ENCODE results near the gene CCDC170.

DNA sequence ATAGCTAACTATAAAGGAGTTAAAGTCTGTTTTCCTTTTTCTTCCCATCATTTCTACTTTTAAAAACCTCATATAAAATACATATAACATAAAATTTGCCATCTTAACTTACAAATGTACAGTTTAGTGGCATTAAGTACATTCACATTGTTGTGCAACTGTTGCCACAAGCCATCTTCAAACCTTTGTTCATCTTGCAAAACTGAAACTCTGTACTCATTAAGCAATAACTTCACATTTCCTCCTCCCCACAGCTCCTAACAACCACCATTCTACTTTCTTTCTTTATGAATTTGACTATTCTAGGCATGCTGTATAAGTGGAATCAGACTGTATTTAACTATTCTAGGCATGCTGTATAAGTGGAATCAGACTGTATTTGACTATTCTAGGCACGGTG, 4.5 kb downstream of the CCDC170 start:
- TF ChIP-seq, protein P1, sequence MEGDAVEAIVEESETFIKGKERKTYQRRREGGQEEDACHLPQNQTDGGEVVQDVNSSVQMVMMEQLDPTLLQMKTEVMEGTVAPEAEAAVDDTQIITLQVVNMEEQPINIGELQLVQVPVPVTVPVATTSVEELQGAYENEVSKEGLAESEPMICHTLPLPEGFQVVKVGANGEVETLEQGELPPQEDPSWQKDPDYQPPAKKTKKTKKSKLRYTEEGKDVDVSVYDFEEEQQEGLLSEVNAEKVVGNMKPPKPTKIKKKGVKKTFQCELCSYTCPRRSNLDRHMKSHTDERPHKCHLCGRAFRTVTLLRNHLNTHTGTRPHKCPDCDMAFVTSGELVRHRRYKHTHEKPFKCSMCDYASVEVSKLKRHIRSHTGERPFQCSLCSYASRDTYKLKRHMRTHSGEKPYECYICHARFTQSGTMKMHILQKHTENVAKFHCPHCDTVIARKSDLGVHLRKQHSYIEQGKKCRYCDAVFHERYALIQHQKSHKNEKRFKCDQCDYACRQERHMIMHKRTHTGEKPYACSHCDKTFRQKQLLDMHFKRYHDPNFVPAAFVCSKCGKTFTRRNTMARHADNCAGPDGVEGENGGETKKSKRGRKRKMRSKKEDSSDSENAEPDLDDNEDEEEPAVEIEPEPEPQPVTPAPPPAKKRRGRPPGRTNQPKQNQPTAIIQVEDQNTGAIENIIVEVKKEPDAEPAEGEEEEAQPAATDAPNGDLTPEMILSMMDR (IDR thresholded peaks at IDR 0.05; ENCODE audit: poor library complexity, severe bottlenecking) = no peak
- TF ChIP-seq EZH2 (IDR thresholded peaks at IDR 0.05; ENCODE audit: borderline replicate concordance, insufficient read depth, low read length, poor library complexity, severe bottlenecking) (no peak), MXI1 (conservative IDR thresholded peaks at IDR 0.05; ENCODE audit: poor library complexity, severe bottlenecking) (no peak)
